ENCODE results near the gene NR2C2.
"Not testable (repeated sequence)": the region's sequence is repeated elsewhere in the genome, so short reads cannot be mapped to it uniquely, and the experiment has no call there.

Gene NR2C2

DNA sequence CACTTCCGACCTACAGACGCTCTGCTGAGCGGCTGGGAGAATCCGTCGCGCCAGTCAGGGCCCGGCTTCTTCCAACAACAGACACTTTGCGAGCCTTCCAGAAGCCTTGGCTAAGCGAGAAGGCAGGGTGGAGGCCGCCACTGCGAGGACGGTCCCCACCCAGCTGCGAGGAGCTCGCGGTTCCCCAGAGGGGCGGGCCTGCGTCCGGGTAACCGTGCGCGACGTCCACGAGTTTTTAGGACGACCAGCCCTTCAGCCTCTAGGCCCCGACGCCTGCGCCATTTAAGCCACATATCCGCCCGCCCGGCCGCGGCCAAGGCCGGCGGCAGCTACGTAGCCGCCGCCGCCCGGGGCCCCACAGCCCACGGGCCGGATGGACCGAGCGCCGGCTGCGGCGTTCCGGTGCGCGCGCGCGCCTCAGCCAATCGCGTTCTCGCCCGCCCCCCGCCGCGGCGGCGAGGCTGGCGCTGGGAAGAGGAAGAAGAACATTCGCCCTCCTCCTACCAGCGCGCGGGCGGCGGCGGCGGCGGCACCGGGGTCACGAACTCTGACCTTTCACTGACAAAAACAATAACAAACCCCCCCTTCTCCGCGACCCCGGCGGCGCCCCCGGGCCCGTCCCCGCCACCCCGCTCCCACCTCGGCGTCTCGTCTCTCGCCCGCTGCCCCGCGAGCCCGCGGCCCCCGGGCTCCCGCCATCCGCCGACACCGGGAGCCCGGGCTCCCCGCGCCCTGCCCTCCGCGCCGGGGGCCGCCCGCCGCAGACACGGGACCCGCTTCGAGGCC lies at the start of gene NR2C2:
TSS of gene NR2C2 (plus strand) at position 484 of the 786 bp plus-strand sequence. CDS start 56,332 bp downstream, outside the sequence.
- peak; percentile 14 for DNase-seq

DNA sequence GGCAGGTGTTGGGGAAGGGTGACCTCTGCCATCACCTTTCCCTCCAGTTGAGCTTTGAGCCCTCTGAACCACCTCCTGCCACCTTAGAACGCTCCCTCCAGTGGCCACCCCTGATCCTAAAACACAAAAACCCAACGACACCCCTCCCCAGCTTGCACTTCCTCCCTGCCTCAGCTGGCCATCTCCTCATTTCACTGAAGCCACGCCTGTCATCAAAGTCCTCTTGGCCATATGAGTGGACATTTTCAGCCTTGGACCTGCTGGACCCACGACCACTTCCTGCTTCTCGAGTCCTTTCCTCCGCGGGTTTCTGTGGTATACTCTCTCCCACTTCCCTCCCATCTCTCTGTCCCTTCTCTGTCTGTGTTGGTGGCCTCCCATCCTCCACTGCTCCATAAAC lies 48.5 kb upstream of the NR2C2 start:
- DNase-seq, result no peak

DNA sequence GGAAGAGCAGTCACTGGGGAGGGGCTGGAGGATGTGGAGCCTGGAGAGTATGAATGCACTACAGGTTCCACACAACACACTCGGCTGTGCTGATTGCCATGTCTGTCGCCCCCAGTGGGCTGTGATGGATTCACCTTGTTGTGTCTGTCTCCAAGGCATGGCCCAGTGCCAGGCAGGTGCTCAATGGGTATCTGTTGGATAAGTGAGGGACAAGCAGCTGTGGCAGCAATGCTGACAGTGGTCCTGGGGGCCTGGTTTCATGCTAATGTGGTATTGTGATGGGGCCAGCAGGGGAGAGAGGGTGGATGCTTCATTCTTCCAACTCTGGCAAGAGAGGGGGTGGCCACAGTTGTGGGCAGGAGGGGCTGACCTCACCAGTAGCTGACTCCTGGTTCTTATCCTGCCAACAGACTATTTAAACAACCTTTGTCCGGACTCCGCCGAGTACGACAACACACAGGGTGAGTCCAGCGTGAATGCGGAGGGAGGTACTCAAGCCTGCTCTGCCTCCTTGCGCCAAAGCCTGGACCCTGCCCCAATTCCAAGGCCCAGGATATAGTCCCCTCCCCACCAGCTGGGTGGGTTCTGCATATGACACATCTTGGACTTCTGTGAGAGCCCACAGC lies 47.3 kb upstream of the NR2C2 start:
- peak; percentile 8 for DNase-seq

DNA sequence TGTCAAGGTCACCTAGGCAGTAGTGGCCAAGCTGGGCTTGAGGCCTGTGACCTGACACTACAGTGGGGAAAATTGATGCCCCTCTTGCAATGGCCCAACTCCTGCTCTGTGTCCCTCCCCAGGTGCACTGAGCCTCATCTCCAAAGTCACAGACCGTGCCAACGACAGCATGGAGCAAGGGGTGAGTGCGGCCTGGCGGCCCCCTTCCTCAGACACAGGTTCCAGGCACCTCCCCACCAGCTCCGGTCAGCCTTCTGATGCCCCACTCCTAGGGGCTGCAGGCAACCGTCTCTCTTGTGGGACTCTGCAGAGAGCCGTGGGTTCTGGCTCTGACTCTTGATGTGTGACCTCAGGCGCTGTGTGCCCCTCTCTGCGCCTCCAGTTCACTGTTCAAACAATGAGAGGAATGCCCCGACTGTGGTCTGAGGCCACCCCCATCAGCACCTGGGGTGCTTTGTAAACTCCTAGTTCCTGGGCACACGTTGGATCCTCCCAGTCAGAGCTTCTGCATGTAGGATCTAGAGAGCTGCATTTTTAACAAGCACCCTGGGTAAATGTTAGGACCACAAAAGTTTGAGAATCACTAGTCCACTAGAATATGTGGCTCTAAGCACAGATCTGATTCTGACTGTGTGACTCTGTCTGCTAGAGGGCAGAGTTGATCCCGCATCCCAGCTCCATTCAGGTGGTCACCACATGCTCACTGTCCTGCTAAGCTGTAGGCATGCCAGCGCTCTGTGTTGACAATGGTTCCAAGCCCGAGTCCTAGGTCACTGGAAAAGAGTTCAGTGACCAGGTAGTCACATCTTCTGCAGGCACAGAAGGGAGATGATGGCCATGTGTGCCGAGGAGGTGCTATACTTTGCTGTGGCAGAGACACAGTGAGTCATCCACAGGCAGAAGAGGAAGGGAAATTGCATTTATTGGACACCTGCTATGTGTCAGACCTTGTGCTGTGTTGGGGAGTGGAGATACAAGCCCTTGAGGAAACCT lies 46.2 kb upstream of the NR2C2 start:
- DNase-seq, result no peak

DNA sequence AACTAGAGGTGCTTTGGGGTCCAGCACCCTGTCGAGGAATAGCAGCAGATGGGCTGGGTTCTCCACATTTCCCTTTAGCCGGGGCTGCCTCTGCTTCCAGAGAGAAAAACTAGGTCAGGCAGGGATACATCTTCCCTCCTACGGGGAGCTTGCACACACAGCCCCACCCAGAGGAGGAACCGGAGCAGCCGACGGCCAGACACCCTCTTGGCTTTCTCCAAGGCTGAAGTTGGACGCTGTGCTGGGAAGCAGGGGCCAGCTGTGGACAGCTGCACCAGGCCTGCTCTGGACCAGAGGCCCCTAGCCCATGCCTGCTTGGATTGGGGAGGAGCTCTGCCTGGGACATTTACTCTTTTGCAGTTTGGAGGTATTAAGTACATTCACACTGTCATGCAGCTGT lies 44.7 kb upstream of the NR2C2 start:
- DNase-seq, result no peak

DNA sequence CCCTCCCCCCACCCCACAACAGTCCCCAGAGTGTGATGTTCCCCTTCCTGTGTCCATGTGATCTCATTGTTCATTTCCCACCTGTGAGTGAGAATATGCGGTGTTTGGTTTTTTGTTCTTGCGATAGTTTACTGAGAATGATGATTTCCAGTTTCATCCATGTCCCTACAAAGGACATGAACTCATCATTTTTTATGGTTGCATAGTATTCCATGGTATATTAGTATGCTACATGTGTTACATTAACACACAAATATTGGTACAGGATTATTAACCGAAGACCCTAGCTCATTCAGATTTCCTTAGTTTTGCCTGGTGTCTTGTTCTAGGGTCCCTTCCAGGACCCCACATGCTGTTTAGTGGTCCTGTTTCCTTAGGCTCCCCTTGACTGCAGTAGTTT lies 43.9 kb upstream of the NR2C2 start:
- DNase-seq, result not testable (repeated sequence)

DNA sequence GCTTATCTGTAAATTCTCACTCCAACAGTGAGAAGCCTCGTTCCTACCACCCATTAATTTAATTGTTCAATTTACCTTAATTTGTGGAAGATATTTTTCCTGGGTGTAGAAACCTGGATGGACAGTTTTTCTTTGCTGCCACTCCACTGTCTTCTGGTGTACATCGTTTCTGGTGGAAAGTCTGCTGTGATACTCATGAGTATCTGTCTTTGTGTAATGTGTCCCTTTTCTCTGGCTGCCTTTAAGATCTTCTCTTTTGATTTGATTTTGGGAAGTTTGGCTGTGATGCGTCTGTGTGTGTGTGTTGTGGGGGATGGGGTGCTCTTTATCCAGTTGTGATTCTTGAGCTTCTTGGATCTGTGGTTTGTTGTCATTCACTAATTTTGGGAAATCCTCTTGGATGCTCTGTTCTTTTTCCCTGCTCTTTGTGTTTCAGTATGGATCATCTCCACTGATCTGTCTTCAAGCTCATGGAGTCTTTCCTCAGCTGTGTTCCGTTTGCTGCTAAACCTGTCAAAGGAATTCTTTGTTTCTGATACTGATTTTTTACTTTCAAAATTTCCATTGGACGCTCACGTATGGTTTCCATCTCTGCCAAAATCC lies 42.2 kb upstream of the NR2C2 start:
- DNase-seq, result no peak

DNA sequence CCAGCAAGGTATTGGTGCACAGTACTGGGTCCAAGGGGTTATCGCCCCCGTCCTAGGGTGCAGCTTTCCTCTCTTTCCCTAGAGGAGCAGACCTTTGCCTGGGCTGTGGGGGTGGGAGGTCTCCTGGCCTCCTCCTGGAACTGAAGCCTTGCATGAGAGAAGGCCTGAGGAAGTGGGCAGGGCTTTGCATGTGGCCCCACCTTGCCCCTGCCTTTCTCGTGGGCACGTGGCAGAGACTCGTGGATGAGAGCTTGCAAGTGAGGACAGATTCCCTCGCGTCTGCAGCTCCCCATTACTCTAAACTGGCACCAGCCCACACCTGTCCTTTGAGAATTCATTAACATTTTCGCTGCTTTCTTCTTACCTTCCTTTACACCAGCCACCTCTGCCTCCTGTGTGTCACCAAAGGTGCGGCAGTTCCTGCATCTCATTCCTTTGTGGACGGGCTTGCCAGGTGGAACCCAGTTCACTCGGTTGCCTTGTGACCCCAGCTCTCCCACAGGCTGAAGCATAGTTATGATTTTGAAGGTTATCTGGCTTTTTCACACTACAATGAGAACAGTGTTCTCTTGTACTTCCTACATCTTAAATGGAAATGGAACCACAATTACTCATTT lies 40.9 kb upstream of the NR2C2 start:
- DNase-seq, result no peak

DNA sequence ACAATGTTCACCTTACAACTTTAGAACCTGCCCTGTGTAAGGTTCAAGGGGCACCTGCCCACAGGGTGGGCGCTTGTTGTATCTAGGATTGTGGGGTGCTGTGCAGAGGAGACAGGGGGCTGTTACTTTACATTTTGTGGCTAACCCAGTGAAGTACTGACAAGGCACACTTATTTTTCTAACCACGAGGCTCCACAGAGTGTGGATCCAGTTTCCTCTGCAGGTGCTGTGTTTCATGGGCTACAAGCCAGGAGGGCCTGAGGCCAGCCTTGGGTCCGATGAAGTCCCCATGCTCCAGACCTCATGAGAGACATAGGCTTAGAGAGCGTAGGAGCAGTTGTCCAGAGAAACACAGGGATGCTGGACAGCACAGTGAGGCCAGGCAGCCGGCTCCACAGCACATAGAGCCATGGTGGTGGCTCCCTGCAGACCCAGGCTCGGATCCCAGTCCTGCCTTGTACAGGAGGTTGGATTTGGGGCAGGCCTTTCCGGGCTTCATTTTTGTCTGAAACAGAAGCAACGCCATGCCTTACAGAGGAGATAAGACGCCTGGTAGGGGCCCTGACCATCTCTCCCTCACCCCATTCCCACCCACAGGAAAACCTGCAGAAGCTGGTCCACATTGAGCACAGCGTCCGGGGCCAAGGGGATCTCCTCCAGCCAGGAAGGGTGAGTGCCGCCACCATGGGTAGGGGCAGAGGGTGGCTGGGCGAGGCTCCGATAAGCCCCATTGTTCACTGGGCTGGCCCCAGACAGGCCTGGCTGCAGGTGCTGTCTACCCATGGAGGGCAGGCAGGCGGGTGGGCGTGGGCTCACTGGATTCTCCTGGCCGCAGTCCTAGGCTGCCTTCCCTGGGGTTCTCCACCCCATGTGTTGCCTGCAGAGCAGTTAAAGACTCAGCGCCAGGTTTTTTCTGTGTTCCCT lies 40.1 kb upstream of the NR2C2 start:
- DNase-seq, result no peak

DNA sequence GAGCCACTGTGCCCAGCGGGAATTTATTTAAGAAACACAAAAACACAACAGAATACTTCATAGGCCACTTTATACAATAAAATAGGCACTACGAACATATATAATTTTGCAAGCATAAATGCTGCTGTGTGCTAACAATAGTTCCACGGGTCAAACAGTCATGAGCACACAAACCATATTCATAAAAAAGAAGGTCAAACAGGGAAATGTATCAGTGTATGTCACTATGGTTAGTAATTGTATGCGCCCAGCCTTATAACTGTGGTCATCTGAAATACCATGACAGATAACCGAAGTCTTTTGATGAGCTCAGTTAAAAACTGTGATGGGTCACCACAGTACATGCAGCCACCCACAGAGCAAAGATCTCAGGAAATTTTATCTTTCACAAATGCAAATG lies 38.1 kb upstream of the NR2C2 start:
- no peak for DNase-seq

DNA sequence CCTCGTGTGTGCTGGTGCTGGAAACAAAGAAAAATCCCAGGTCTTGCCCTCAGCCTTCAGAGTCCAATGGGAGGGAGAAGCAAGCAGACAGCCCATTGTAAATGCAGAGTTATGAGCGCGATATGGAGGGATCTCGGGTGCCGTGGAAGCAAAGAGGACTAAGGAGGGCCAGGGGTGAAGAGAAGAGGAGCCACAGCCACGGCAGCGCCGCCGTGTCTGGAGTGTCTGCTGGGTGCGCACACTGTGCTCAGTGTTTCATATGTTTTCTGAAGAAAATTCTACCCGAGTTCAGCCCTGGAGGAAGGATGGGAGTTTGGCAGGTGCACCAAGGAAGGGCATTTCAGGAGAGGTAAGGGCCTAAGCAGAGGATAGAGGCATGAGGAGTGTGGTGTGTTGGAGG lies 35.7 kb upstream of the NR2C2 start:
- no peak for DNase-seq

DNA sequence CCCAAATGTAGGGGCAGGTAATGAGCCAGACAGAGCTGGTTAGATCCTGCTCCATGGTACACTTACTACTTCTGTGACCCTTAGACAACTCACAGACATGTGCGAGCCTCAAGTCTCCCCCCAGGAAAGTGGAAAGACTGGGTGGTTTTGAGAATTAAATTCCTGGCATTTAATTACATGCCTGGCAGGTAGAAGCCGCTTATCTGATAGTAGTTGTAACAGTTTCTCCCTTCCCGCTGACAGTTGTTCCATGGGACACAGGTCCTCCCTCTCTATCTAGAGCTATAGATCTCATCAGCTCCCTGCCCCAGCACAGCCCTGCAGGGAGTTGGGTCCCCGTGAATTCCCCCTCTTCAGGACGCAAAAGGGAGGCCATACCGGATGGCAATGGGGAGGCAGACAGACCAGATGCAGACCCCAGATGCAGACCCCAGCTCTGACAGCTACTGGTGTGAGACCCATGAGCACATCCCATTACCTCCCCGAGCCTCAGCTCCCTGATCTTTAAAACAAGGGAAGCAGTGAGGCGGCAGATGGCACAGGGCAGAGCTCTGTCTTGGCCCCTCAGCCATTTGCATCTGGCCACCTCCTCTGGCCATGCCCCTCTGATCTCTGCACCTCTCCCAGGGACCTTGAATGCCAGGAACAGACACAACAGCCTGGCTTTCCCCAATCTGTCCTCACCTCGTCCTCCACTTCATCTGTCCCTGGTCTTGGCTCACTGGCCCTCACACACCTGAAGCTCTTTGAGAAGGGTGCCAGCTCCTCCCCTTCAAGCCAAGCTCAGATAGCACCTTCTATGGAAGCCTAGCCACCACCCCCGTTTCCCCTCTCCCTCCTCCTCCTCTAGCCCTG lies 34.1 kb upstream of the NR2C2 start:
- DNase-seq, result no peak

DNA sequence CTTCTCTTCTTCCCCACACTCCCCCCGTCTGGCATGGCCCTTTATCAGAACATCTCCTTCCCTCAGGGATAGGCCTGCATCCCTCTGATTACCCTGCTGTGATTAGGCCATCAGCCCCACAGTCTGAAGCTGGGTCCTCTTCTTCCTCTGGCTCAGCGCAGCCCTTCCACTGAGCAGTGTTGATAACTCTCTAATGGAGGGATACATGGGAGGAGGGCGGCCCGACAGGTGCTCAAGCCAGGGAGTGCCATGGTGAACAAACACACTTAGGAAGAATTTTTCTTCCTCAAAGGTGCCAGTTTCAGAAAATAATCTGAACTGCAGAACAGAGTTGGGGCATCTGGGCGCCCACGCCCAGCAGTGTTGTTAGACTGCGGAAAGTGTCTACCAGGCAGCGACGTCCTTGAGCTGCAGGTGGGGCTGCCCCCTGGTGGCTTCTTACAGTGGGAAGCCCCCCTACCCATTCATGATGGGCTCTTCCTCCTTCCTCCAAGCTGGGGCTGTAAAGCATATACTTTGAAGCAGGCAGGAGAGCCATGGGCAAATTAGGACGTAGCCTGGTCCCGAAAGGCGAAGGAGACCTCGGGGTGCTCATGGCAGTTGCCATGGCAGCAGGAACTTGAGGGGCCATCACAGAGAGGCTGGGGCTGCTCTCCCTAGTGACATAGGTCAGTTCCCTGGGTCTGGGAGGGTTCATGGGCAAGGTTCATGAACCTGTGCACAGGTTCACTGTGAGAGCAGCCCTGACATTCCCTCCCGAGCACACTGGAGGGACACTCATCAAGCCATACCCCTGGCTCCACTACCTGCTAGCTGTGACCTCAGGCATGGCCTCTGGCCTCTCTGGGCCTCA lies 33.2 kb upstream of the NR2C2 start:
- no peak for DNase-seq

DNA sequence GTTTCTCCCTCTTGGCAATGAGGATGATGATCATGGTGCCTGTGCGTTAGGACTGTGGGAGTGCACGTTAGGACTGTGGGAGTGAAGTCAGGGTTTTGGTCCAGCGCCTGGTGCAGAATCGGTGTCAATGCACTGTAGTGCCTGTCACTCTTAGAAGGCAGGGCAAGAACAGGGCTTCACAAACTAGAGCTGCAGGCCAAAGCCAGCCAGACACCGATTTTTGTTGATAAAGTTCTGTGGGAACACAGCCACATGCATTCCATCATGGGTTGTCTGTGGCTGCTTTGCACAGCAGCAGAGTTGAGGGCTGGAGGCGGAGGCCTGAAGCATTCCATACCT lies 32.6 kb upstream of the NR2C2 start:
- no peak for DNase-seq

DNA sequence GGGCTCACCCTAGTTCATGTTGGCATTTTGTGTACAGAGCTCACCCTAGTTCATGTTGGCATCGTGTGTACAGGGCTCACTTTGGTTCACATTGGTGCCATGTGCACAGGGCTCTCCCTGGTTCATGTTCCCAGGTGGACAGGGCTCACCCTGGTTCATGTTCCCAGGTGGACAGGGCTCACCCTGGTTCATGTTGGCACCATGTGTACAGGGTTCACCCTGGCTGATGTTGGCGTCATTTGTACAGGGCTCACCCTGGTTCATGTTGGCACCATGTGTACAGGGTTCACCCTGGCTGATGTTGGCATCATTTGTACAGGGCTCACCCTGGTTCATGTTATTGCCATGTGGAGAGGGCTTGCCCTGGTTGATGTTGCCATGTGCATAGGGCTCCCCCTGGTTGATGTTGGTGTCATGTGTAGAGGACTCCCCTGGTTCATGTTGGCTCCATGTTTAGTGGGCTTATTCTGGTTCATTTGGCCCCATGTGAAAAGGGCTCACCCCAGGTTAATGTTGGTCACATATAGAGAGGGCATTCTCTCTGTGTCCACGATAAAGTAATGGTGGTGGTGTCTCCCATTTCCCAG lies 31.7 kb upstream of the NR2C2 start:
- no peak for DNase-seq

DNA sequence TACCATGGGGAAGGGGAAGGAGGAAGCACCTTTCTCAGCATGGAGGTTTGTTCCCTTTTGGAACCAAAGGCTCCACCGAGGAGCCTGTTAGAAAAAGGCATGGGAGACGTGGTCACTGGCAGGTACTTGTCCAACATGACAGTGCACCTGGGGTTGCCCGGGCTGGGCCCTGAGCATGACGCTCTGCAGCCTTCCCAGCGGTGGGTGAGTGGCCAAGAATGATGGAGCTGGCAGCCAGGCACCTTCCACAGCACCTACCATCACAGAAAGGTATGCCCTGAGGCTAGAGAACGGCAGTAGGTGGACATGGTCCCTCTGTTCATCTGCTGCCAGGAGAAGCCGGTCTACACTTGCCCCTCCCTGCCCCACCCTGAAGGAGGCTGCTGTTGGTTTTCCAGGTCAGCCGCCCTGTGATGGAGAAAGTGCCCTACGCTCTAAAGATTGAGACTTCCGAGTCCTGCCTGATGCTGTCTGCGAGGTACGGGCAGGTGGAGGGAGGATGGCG lies 29.0 kb upstream of the NR2C2 start:
- no peak for DNase-seq

DNA sequence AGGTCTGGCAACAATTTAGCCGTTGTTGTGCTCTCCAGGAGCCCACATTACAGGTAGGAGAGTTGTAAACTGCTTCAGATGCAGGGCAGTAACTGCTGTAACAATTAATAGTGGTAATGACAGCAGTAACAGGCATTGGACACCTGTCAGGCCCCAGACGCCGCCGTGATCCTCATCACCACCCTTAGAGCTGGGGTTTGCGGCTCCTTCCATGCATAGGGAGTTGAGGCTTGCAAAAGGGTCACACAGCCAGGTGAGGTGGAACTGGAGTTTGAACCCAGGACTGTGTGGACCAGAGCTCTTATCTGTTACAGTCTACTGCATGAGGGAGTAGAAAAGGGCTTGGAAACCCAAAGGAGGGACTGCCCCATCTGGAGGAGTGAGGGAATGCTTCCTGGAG lies 26.8 kb upstream of the NR2C2 start:
- DNase-seq, result no peak

DNA sequence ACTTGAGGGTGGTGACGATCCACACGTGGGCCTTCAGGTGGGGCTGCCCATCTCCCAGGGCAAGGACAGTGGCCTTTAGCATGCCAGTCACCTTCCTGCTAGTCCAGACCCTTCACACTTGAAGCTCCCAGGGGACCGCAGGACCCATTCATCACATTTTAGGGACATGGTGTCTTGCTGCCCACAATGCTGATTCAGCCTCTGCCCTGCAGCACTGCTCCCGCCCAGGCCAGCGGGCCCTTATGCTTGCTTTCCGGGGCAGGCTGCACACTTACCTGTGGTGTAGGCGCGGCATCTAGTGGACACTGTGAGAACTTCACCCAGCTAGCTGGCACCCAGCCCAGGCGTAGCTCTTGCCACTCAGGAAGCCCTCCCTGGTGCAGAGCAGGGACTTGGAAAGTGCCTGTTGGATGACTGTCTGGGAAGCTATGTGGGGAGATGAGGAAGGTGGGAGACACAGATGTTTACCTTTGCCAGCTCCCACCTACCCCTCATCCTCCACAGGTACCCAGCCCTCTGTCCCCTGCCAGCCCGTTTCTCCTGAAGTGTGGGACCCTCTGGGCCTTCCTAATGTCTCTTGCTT lies 26.3 kb upstream of the NR2C2 start:
- DNase-seq, result peak; percentile 4
